SH-SY5Y (cell line): Measurements from ENCODE around the gene CEP57L1.

Source experiments
- GATA2 ChIP-seq: IDR thresholded peaks from 2 replicates; pipeline ENCODE4 v1.6.1; 2011; ENCODE audit warnings: mild to moderate bottlenecking, low read depth, low read length
- GATA3 ChIP-seq: IDR thresholded peaks from 2 replicates; pipeline ENCODE4 v1.6.1; 2011; ENCODE audit warnings: low read depth, mild to moderate bottlenecking, low read length, moderate library complexity

- TF ChIP-seq GATA2: no peak
- no peak for TF ChIP-seq GATA3
Measured at GRCh38 chr6:109125504-109125903, 30.2 kb downstream of the CEP57L1 start.
